HL-60/S4 treated with retinoic acid at 250 ng/mL for 4 days and 3 days (cell line): ENCODE results near the gene OR52B2.
"Not testable (repeated sequence)": the region's sequence is repeated elsewhere in the genome, so short reads cannot be mapped to it uniquely, and the experiment has no call there.

ENCODE experiments used
- in situ Hi-C: fragments of 300-500 bp; cut with MboI; formaldehyde crosslinking; loops from 2 replicates; pipeline ENCODE4 v1.7.0; 2022; ENCODE audit warnings: low sequenced_read_pairs

The OR52B2 gene

DNA sequence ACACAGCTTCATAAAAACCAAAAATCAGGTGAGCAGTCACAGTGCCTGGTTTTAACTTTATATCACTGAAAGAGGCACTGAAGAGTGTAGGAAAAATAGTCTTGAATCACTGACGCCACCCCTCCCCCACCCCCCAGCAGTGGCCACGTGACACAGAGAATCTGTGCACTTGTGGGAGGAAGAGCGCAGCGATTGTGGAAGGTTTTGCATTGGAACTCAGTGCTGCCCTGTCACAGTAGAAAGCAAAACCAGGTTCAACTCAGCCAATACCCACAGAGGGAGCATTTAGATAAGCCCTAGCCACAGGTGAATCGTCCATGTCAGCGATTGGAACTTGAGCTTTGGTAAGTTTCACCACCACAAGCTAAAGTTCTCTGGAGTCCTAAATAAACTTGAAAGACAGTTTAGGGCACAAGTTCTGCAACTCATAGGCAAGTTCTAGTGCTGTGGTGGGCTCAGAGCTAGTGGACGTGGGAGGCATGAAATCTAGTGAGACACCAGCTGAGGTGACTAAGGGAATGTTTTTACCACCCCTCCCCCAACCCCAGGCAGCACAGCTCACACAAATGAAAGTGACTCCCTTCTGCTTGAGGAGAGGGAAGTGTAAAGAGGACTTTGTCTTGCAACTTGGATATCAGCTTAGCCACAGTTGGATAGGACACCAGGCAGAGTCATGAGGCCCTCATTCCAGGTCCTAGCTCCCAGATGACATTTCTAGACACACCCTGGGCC, 13.3 kb downstream of the OR52B2 start:
- in situ Hi-C loops: no loop called here

DNA sequence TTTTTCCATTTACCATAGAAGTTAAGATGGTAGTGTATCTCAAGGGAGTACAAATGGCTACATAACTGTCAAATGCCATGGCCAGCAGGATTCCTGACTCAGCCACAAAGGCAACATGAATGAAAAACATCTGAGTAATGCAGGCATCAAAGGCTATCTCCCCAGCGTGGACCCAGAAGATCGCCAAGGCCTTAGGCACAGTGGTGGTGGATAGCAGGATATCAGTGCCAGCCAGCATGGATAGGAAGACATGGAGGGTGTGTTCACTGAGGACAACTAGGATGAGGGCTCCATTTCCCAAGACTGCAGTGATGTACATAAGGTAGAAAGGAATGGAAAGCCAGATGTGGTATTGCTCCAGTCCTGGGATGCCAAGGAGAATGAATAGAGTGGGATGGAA, 18.0 kb downstream of the OR52B2 start:
- in situ Hi-C loops: no loop called here

DNA sequence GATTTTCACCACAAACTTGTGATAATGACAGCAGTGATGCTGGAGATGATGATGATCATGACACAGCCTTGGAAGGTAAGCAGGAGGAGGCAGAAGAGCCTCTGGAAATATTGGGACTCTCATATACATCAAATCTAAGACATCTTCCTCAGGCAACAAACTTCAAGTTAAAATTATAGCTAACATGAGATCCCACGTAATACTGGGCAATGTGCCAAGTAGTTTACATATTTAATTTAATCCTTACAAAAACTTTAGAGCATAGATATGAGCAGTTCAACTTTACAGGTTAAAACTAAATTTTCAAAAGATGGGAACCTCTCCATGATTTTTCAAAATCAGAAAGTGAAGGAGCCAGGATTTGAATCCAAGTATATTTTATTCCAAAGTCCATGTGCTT, 19.0 kb downstream of the OR52B2 start:
- in situ Hi-C loops: no loop called here

DNA sequence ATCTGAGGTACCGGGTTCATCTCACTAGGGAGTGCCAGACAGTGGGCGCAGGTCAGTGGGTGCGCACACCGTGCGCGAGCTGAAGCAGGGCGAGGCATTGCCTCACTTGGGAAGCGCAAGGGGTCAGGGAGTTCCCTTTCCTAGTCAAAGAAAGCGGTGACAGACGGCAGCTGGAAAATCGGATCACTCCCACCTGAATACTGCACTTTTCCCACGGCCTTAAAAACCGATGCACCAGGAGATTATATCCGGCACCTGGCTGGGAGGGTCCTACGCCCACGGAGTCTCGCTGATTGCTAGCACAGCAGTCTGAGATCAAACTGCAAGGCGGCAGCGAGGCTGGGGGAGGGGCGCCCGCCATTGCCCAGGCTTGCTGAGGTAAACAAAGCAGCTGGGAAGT, 26.4 kb downstream of the OR52B2 start:
- in situ Hi-C loops: not testable (repeated sequence)

DNA sequence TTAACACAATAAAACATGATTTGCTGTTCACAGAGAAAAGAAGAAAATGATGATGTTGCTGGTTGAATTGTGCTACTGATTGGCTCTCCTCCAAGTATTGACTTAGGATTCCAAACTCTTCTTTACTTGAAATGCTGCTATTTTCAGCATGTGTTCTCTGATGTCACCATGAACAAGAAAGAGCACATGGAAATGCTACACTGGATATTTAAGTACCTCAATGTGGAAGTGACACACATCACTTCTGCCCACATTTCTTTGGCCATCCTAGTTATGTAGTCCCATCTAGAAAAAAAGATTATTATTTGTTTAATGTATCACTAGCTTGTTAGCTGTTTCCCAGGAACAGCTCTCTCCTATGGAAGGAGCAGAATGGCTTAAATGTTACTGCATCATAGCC, 27.2 kb downstream of the OR52B2 start:
- in situ Hi-C loops: no loop called here

DNA sequence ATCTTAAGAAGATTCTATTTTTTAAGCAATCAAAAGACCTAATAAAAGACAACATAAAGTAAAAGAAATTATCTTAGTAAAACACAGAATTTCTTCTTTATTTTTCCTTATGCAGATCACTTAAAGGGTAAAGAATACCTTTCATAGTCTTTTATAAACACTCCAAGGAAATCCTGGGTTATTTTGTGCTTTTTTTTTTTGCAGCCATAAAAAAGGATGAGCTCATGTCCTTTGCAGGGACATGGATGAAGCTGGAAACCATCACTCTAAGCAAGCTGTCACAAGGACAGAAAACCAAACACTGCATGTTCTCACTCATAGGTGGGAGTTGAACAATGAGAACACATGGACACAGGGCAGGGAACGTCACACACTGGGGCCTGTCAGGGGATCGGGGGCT, 34.2 kb downstream of the OR52B2 start:
- in situ Hi-C loops: not testable (repeated sequence)

DNA sequence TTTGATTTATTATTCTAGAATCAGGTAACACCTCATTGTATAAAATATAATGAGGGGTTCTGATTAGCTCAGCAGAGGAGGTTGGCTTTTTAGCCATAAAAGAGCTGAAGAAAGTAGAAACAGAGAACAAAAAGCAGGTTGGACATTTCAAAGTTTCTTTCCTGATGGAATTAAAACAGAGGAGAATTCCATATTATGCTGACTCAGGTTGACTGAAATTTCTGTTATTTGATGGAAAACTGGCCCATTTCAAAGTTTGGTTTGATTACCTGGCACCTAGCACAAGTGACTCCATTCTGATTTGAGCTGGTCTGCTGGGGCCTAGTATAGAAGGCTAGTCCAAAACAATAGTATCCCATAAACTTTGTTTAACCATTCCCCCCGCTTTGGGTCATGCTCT, 37.7 kb downstream of the OR52B2 start:
- in situ Hi-C loops: no loop called here

DNA sequence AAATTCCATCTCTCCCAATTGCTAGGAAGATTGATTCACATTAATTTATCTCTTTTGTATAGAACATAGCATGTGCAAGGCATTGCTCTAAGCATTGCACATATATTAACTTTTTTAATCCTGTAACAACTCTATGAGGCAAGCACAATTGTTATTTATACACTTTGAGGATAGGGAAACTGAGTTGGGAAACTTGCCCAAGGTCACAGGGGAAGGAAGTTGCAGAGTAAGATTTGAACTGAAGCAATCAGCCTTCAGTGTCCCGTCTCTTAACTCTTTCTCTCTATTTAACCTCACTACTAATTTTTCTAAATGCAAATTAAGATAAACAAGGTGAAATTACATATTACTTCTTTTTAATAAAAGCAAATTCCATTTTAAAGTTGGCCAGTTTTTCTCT, 40.5 kb downstream of the OR52B2 start:
- in situ Hi-C loops: no loop called here

DNA sequence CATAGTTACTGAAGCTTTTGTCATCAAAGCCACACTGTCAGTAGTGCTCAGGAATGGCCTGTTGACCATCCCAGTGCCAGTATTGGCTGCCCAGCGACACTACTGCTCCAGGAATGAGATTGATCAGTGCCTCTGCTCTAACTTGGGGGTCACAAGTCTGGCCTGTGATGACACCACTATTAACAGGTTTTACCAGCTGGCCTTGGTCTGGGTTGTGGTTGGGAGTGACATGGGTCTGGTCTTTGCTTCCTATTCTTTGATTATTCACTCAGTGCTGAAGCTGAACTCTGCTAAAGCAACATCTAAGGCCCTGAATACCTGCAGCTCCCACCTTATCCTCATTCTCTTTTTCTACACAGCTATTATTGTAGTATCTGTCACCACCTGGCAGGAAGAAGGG, 41.1 kb downstream of the OR52B2 start:
- in situ Hi-C loops: no loop called here

DNA sequence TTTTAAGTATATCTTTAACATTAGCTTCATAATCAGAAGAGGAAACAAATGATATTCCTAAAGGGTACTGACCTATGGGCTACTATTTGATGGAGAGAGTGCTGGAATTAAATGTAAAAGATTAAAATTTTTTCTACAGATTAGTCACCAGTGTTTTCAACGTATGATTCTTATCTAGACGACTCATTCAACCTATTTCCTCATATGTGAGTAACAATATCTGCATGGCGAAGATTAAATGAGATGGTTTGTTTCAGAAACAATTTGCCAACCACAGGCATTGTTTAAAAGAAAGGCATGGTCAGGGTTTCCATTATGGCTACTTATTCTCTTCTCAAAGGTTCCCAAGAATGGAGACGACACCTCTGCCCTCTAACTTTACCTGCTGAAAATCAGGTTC, 42.2 kb downstream of the OR52B2 start:
- in situ Hi-C loops: no loop called here

DNA sequence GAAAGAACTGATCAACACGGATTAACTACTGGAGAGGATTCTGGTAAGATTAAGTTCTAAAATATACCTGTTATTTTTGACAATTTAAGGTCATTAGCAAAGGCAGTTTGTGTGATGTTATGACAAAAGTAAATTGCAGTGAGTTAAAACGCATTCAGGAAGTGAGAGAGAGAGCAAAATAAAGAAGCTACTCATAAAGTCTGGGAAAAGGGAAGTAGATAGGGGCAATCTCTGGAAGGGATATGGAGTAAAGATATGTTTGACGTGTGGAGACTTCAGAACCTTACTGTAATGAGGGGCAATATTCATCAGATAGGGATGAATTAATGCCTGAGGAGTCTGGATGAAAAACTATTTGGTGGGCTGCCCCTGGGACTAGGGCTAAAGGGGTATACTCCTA, 45.9 kb downstream of the OR52B2 start:
- in situ Hi-C loops: no loop called here
